Endodermal cell (in vitro differentiated cells): ENCODE results near the gene SEPTIN8. TPM values are rescaled to one million over a fixed set of nuclear protein-coding genes. Genes with fewer than 3 reads are reported as not detected.

Source experiments
- DNase-seq: peaks from one replicate; pipeline ENCODE4 v3.0.0-alpha.2; 2017
- H3K27ac ChIP-seq: 2 replicates; pipeline ENCODE4 v1.5.1; 2013; ENCODE audit warnings: mild to moderate bottlenecking, low read depth, low read length, moderate library complexity
- H3K27me3 ChIP-seq: 2 replicates; pipeline ENCODE4 v1.6.1; 2013; ENCODE audit warnings: mild to moderate bottlenecking, low read length, moderate library complexity; ENCODE audit not compliant: insufficient read depth, control insufficient read depth, poor library complexity, severe bottlenecking
- H3K36me3 ChIP-seq: 2 replicates; pipeline ENCODE4 v1.7.0; 2013; ENCODE audit warnings: mild to moderate bottlenecking, low read length, moderate library complexity; ENCODE audit not compliant: control insufficient read depth, insufficient read depth
- H3K4me1 ChIP-seq: one replicate; pipeline ENCODE4 v1.7.0; 2013; ENCODE audit warnings: low read length; ENCODE audit not compliant: control insufficient read depth, insufficient read depth
- H3K4me3 ChIP-seq: 2 replicates; pipeline ENCODE4 v1.5.1; 2013; ENCODE audit warnings: mild to moderate bottlenecking, low read length, moderate library complexity
- H3K9ac ChIP-seq: 2 replicates; pipeline ENCODE4 v1.6.1; 2013; ENCODE audit warnings: mild to moderate bottlenecking, low read length, moderate library complexity; ENCODE audit not compliant: poor library complexity, severe bottlenecking; ENCODE audit errors: extremely low read depth
- H3K9me3 ChIP-seq: 2 replicates; pipeline ENCODE4 v1.6.1; 2013; ENCODE audit warnings: mild to moderate bottlenecking, low read length, moderate library complexity; ENCODE audit not compliant: control insufficient read depth
- H3K27ac Mint-ChIP-seq: 2 replicates; pipeline ENCODE4 v1.8.0; 2020; ENCODE audit warnings: mixed read lengths
- H3K27me3 Mint-ChIP-seq: 2 replicates; pipeline ENCODE4 v1.8.0; 2021; ENCODE audit warnings: mild to moderate bottlenecking, mixed read lengths; ENCODE audit not compliant: insufficient read depth
- H3K36me3 Mint-ChIP-seq: 2 replicates; pipeline ENCODE4 v1.8.0; 2020; ENCODE audit warnings: low read depth, mixed read lengths
- H3K4me1 Mint-ChIP-seq: 2 replicates; pipeline ENCODE4 v1.8.0; 2020; ENCODE audit warnings: mixed read lengths
- H3K4me3 Mint-ChIP-seq: 2 replicates; pipeline ENCODE4 v1.8.0; 2020; ENCODE audit warnings: mild to moderate bottlenecking, moderate library complexity, mixed read lengths
- H3K9me3 Mint-ChIP-seq: 2 replicates; pipeline ENCODE4 v1.8.0; 2020; ENCODE audit warnings: mild to moderate bottlenecking, mixed read lengths
- WGBS, 2 experiments: methylation state at CpG; one replicate each; pipeline versions ENCODE4 v1.1.5 to v1.1.7; 2013; ENCODE audit warnings: missing lambda C conversion rate in 2 of 2, mixed read lengths in 1 of 2; ENCODE audit not compliant: insufficient coverage in 1 of 2, insufficient read length in 1 of 2; 5-methylcytosine and 5-hydroxymethylcytosine counted together
- total RNA-seq, 2 donors: library from RNA; stranded (reverse); fragmentation: NEBNext Ultra II Directional in 1 of 2; extraction: Animal tissue kit (Norgen Biotek cat#: 25700) in 1 of 2; gene quantifications; 2 replicates in 1 of 2; 3 replicates in 1 of 2; pipeline ENCODE4 v1.2.1, GENCODE V29; 2021
- TF ChIP-seq, protein P1 (sequence below): fragments of 200-600 bp; sonication (generic); conservative IDR thresholded peaks from 2 replicates; pipeline ENCODE4 v1.5.0; 2021; ENCODE audit warnings: antibody characterized with exemption, mild to moderate bottlenecking

SEPTIN8 gene
- total RNA-seq, 2 donors from 2014 or later = 49.0 to 56.7 TPM

DNA sequence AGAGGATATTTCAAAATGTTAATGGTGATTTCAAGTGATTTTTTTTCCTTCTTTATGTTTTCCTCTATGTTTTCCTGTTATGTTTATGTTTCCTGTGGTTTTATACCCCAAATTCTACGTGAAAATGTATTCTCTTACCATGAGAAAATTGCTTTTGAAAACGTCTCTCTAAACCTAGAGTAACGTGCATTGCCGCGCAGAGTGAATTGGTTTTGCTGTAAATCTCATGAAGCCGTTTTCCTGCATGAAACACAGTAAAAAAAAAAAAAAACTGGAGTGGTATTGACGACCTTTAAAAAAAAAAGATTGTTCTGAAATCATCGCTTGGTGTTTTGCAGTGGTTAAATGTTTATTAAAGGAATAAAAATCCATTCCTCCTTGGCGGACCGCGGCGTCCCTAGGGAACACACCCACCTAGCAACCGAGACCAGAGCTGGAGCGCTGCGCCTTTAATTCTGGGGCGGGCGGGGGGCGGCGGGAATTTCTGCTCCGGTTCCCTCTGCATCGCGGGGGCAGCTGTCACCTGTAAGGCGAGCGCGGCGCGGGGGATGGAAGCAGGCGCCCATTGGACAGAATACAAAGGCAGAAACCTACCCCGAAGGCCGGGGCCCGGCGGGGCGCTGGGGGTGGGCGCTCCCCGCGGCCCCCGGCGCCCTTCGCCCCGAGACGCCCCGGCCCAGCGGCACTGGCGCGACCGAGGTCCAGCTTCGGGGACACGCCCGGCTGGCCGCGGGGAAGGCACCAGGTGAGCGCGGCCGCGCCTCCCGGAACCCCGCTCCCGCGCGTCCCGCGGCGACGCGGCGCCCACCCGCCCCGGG is 36.0 kb upstream of the SEPTIN8 start, which contains the start of gene SOWAHA:
Gene SOWAHA (plus strand): TSS at position 522 of the 818 bp plus-strand sequence. CDS start 320 bp downstream, outside the sequence.
- no peak within 1 kb of the TSS for H3K9ac ChIP-seq
- 3 to 18% methylated on average over 6 to 68 of the region's 68 CpGs for WGBS, 2 experiments
- no peaks in the 10 kb centered on the region for H3K36me3 ChIP-seq
- H3K9me3 Mint-ChIP-seq = peaks cover 5% of the 10 kb centered on the region
- TF ChIP-seq, protein P1, sequence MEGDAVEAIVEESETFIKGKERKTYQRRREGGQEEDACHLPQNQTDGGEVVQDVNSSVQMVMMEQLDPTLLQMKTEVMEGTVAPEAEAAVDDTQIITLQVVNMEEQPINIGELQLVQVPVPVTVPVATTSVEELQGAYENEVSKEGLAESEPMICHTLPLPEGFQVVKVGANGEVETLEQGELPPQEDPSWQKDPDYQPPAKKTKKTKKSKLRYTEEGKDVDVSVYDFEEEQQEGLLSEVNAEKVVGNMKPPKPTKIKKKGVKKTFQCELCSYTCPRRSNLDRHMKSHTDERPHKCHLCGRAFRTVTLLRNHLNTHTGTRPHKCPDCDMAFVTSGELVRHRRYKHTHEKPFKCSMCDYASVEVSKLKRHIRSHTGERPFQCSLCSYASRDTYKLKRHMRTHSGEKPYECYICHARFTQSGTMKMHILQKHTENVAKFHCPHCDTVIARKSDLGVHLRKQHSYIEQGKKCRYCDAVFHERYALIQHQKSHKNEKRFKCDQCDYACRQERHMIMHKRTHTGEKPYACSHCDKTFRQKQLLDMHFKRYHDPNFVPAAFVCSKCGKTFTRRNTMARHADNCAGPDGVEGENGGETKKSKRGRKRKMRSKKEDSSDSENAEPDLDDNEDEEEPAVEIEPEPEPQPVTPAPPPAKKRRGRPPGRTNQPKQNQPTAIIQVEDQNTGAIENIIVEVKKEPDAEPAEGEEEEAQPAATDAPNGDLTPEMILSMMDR = no peak
- H3K27ac Mint-ChIP-seq = no peak within 1 kb of the TSS
- H3K36me3 Mint-ChIP-seq = no peaks in the 10 kb centered on the region
- H3K4me3 ChIP-seq = peak within 1 kb of the TSS; percentile 36
- H3K27me3 Mint-ChIP-seq = peaks cover 80% of the 10 kb centered on the region
- H3K4me1 Mint-ChIP-seq = peaks cover 2% of the 10 kb centered on the region
- peak; percentile 76 for DNase-seq
- H3K4me1 ChIP-seq = no peaks in the 10 kb centered on the region
- peaks cover 74% of the 10 kb centered on the region for H3K27me3 ChIP-seq
- peak within 1 kb of the TSS; percentile 51 for H3K4me3 Mint-ChIP-seq
- H3K9me3 ChIP-seq = no peaks in the 10 kb centered on the region
- H3K27ac ChIP-seq = no peak within 1 kb of the TSS

DNA sequence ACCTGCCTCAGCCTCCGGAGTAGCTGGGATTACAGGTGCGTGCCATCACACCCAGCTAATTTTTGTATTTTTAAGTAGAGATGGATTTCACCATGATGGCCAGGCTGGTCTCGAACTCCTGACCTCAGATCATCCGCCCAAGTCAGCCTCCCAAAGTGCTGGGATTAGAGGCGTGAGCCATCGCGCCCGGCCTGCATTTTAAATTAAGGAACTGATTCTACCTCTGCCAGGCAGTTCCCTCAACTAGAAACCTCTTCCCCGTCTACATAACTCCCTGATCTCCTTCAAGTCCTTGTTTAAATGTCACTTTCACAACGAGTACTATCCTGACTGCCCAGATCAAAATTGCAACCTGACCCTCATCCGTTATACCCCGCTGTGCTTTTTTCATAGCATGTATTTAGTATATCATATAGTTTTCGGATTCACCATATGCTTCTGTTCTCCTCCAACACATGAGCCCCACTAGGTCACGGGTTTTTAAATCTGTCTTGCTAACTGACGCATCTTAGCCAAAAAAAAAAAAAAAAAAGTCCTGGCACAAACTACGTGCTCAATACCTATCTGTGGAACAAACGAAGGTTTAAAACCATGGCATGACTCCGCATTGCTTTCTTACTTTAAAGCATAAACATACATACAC is 35.2 kb upstream of the SEPTIN8 start:
- Mint-ChIP-seq H3K36me3 (no peaks in the 10 kb centered on the region), H3K4me3 (no peak overlapping the region), H3K27me3 (peaks cover 76% of the 10 kb centered on the region), H3K4me1 (peaks cover 6% of the 10 kb centered on the region), H3K9me3 (peaks cover 5% of the 10 kb centered on the region), H3K27ac (no peak overlapping the region)
- H3K9me3 ChIP-seq = no peaks in the 10 kb centered on the region
- H3K9ac ChIP-seq = no peak overlapping the region
- H3K4me1 ChIP-seq = no peaks in the 10 kb centered on the region
- no peak overlapping the region for H3K27ac ChIP-seq
- no peak for DNase-seq
- H3K4me3 ChIP-seq = no peak overlapping the region
- peaks cover 69% of the 10 kb centered on the region for H3K27me3 ChIP-seq
- no peaks in the 10 kb centered on the region for H3K36me3 ChIP-seq
- TF ChIP-seq, protein P1 = no peak
- 57 to 58% methylated on average over 15 to 17 of the region's 18 CpGs for WGBS, 2 experiments

DNA sequence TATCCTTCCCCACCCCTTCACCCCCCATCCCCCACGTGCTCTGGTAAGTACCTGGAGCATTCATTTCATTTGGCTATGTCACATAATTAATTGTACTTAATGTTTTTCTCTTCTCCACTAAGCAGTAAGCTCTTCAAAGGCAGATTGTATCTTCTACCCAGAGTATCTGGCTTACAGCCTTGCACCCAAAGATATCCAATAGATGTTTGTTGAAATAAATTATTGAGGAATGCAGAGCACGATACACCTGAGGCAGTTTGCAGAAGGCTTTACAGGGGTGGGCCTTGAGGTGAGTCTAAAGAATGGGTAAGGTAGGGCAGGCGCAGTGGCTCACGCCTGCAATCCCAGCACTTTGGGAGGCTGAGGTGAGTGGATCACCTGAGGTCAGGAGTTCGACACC is 33.6 kb upstream of the SEPTIN8 start:
- no peak overlapping the region for H3K27ac Mint-ChIP-seq
- no peaks in the 10 kb centered on the region for H3K9me3 ChIP-seq
- peaks cover 63% of the 10 kb centered on the region for H3K27me3 Mint-ChIP-seq
- no peaks in the 10 kb centered on the region for H3K36me3 ChIP-seq
- peaks cover 5% of the 10 kb centered on the region for H3K9me3 Mint-ChIP-seq
- 84 to 95% methylated on average over 4 to 5 of the region's 5 CpGs for WGBS, 2 experiments
- H3K36me3 Mint-ChIP-seq = no peaks in the 10 kb centered on the region
- no peak overlapping the region for H3K4me3 Mint-ChIP-seq
- no peak for DNase-seq
- peaks cover 11% of the 10 kb centered on the region for H3K4me1 Mint-ChIP-seq
- peaks cover 63% of the 10 kb centered on the region for H3K27me3 ChIP-seq
- H3K4me1 ChIP-seq = no peaks in the 10 kb centered on the region
- H3K27ac ChIP-seq = no peak overlapping the region
- TF ChIP-seq, protein P1 = no peak
- H3K4me3 ChIP-seq = no peak overlapping the region
- H3K9ac ChIP-seq = no peak overlapping the region
